ENCODE data around the gene TP63. TPM values are rescaled to one million over a fixed set of nuclear protein-coding genes. Genes with fewer than 3 reads are reported as not detected.

The TP63 gene
- total and polyA plus RNA-seq, 7 donors, result under 0.01 to 0.28 (median 0.15) TPM; not detected in 3

- Histone ChIP-seq H3K9me3 (no peaks in the 10 kb centered on the region), H3K4me3 (peak overlapping the region in 1 of 4 donors; percentile 12), H3K36me3 (no peaks in the 10 kb centered on the region), H3K27me3 (no peaks in the 10 kb centered on the region), H3K4me1 (no peaks in the 10 kb centered on the region), H3K27ac (peak overlapping the region in 1 of 4 donors; percentile 9)
- 87 to 88% methylated on average over 6 of the region's 6 CpGs for WGBS, 2 donors
- no peak for TF ChIP-seq CTCF (IDR thresholded peaks at IDR 0.05)
- TF ChIP-seq POLR2A (IDR thresholded peaks at IDR 0.05), result no peak
- TF ChIP-seq POLR2AphosphoS5 (IDR thresholded peaks at IDR 0.05), result no peak
- no peak for TF ChIP-seq EP300 (IDR thresholded peaks at IDR 0.05)
- DNase-seq, result no peak
- intact Hi-C loops (cut with DNase I), result no loop called here
Measured at GRCh38 chr3:189631409-189631808, 220 bp downstream of the TP63 start.

- H3K4me1 ChIP-seq, result no peaks in the 10 kb centered on the region
- WGBS, 2 donors, result 68 to 79% methylated on average over 5 of the region's 5 CpGs
- no peak overlapping the region for H3K4me3 ChIP-seq
- H3K27me3 ChIP-seq, result no peaks in the 10 kb centered on the region
- H3K9me3 ChIP-seq, result no peaks in the 10 kb centered on the region
- DNase-seq, result no peak
- H3K27ac ChIP-seq, result no peak overlapping the region
- H3K36me3 ChIP-seq, result no peaks in the 10 kb centered on the region
- intact Hi-C loops (cut with DNase I), result no loop called here
- TF ChIP-seq POLR2AphosphoS5 (IDR thresholded peaks at IDR 0.05), result no peak
- TF ChIP-seq EP300 (IDR thresholded peaks at IDR 0.05), result no peak
- no peak for TF ChIP-seq POLR2A (IDR thresholded peaks at IDR 0.05)
- TF ChIP-seq CTCF (IDR thresholded peaks at IDR 0.05), result no peak
Measured at GRCh38 chr3:189632242-189632641, 1.1 kb downstream of the TP63 start.

GRCh38 chr3:189635339-189635738 lies 4.2 kb downstream of the TP63 start:
- H3K36me3 ChIP-seq, result no peaks in the 10 kb centered on the region
- H3K9me3 ChIP-seq, result no peaks in the 10 kb centered on the region
- H3K4me1 ChIP-seq, result no peaks in the 10 kb centered on the region
- intact Hi-C loops (cut with DNase I), result no loop called here
- no peak overlapping the region for H3K4me3 ChIP-seq
- no peak for TF ChIP-seq EP300 (IDR thresholded peaks at IDR 0.05)
- TF ChIP-seq POLR2AphosphoS5 (IDR thresholded peaks at IDR 0.05), result no peak
- TF ChIP-seq POLR2A (IDR thresholded peaks at IDR 0.05), result no peak
- no peak for TF ChIP-seq CTCF (IDR thresholded peaks at IDR 0.05)
- no peak overlapping the region for H3K27ac ChIP-seq
- WGBS, 2 donors, result 90 to 92% methylated on average over 3 of the region's 3 CpGs
- H3K27me3 ChIP-seq, result no peaks in the 10 kb centered on the region
- no peak for DNase-seq

GRCh38 chr3:189636048-189636447 lies 4.9 kb downstream of the TP63 start:
- TF ChIP-seq POLR2A (IDR thresholded peaks at IDR 0.05), result no peak
- TF ChIP-seq EP300 (IDR thresholded peaks at IDR 0.05), result no peak
- no peak for TF ChIP-seq CTCF (IDR thresholded peaks at IDR 0.05)
- no peak for TF ChIP-seq POLR2AphosphoS5 (IDR thresholded peaks at IDR 0.05)
- no peak overlapping the region for H3K27ac ChIP-seq
- H3K36me3 ChIP-seq, result no peaks in the 10 kb centered on the region
- intact Hi-C loops (cut with DNase I), result no loop called here
- no peaks in the 10 kb centered on the region for H3K4me1 ChIP-seq
- no peak overlapping the region for H3K4me3 ChIP-seq
- no peaks in the 10 kb centered on the region for H3K9me3 ChIP-seq
- no peak for DNase-seq
- WGBS, 2 donors, result 94 to 97% methylated on average over 5 of the region's 5 CpGs
- H3K27me3 ChIP-seq, result no peaks in the 10 kb centered on the region

- DNase-seq, result no peak
- Histone ChIP-seq H3K36me3 (no peaks in the 10 kb centered on the region), H3K4me1 (no peaks in the 10 kb centered on the region), H3K4me3 (no peak overlapping the region), H3K9me3 (no peaks in the 10 kb centered on the region), H3K27me3 (no peaks in the 10 kb centered on the region), H3K27ac (no peak overlapping the region)
- intact Hi-C loops (cut with DNase I), result no loop called here
- WGBS, 2 donors, result 89 to 94% methylated on average over 4 of the region's 4 CpGs
- no peak for TF ChIP-seq CTCF (IDR thresholded peaks at IDR 0.05)
- TF ChIP-seq POLR2AphosphoS5 (IDR thresholded peaks at IDR 0.05), result no peak
- TF ChIP-seq EP300 (IDR thresholded peaks at IDR 0.05), result no peak
- no peak for TF ChIP-seq POLR2A (IDR thresholded peaks at IDR 0.05)
Measured at GRCh38 chr3:189637750-189638149, 6.6 kb downstream of the TP63 start.

Data from sigmoid colon (tissue), 7 donors.